Dermis blood vessel endothelial cell (primary cell): ENCODE measurements around the gene FUZ. TPM values are rescaled to one million over a fixed set of nuclear protein-coding genes. Genes with fewer than 3 reads are reported as not detected.

Experiments
- DNase-seq: peaks from one replicate; pipeline ENCODE4 v3.0.0; 2010
- total RNA-seq: library from RNA; depleted of rRNA; stranded (reverse); fragments of >200 nt; gene quantifications from 2 replicates; pipeline ENCODE4 v1.2.3, GENCODE V29; 2014

Gene FUZ
- total RNA-seq, 1 donor from 2014 or later = 19.2 TPM

GRCh38 chr19:49805822-49806619 is 7.1 kb downstream of the FUZ start:
- no peak for DNase-seq

- DNase-seq = no peak
Observed at GRCh38 chr19:49803529-49803856, 9.6 kb downstream of the FUZ start.

- DNase-seq = no peak
Observed at GRCh38 chr19:49802836-49803528, 10.1 kb downstream of the FUZ start.

- peak; percentile 37 for DNase-seq
Observed at GRCh38 chr19:49801966-49802661, 11.0 kb downstream of the FUZ start.

- no peak for DNase-seq
Observed at GRCh38 chr19:49801401-49801888, 11.6 kb downstream of the FUZ start.

- DNase-seq = no peak
Observed at GRCh38 chr19:49800771-49801170, 12.3 kb downstream of the FUZ start.

- peak; percentile 20 for DNase-seq
Observed at GRCh38 chr19:49799798-49800376, 13.2 kb downstream of the FUZ start.

- no peak for DNase-seq
Observed at GRCh38 chr19:49799271-49799797, 13.8 kb downstream of the FUZ start.

- no peak for DNase-seq
Observed at GRCh38 chr19:49798574-49798973, 14.5 kb downstream of the FUZ start.

GRCh38 chr19:49795615-49796014 is 17.5 kb downstream of the FUZ start:
- DNase-seq = no peak

- DNase-seq = no peak
Observed at GRCh38 chr19:49793561-49793840, 19.6 kb downstream of the FUZ start.

GRCh38 chr19:49792829-49793560 is 20.1 kb downstream of the FUZ start:
- DNase-seq = no peak

- DNase-seq = no peak
Observed at GRCh38 chr19:49791776-49792445, 21.2 kb downstream of the FUZ start.

GRCh38 chr19:49790866-49791265 is 22.2 kb downstream of the FUZ start:
- no peak for DNase-seq

GRCh38 chr19:49788857-49789256 is 24.2 kb downstream of the FUZ start:
- no peak for DNase-seq

GRCh38 chr19:49787746-49788145 is 25.3 kb downstream of the FUZ start:
- DNase-seq = no peak

GRCh38 chr19:49786376-49786820 is 26.7 kb downstream of the FUZ start:
- DNase-seq = no peak

- DNase-seq = no peak
Observed at GRCh38 chr19:49782515-49782914, 30.6 kb downstream of the FUZ start.

- no peak for DNase-seq
Observed at GRCh38 chr19:49781394-49781793, 31.7 kb downstream of the FUZ start.

GRCh38 chr19:49780861-49781260 is 32.2 kb downstream of the FUZ start:
- no peak for DNase-seq

- DNase-seq = no peak
Observed at GRCh38 chr19:49779731-49780555, 33.1 kb downstream of the FUZ start.
